Measurements from ENCODE around the gene CNGA2.

The CNGA2 gene

GRCh38 chrX:151702026-151702714 is 32.4 kb upstream of the CNGA2 start:
- Histone ChIP-seq H3K9ac (ENCODE audit: low read depth, low read length) (no peak overlapping the region), H3K36me3 (ENCODE audit: insufficient read depth, low read length) (no peaks in the 10 kb centered on the region; the same call in 1 of the 2 replicates), H3K4me1 (ENCODE audit: insufficient read depth, low read length) (no peaks in the 10 kb centered on the region), H3K9me3 (ENCODE audit: control insufficient read depth, insufficient read depth, low read length) (no peaks in the 10 kb centered on the region)

GRCh38 chrX:151702741-151703340 is 31.7 kb upstream of the CNGA2 start:
- Histone ChIP-seq H3K9me3 (ENCODE audit: control insufficient read depth, insufficient read depth, low read length) (no peaks in the 10 kb centered on the region), H3K9ac (ENCODE audit: low read depth, low read length) (no peak overlapping the region)

GRCh38 chrX:151703487-151703886 is 31.1 kb upstream of the CNGA2 start:
- Histone ChIP-seq H3K9me3 (ENCODE audit: control insufficient read depth, insufficient read depth, low read length) (no peaks in the 10 kb centered on the region), H3K4me1 (ENCODE audit: insufficient read depth, low read length) (no peaks in the 10 kb centered on the region), H3K36me3 (ENCODE audit: insufficient read depth, low read length) (no peaks in the 10 kb centered on the region; the same call in 1 of the 2 replicates), H3K9ac (ENCODE audit: low read depth, low read length) (no peak overlapping the region)

More at GRCh38 chrX:151702741-151703340, 31.7 kb upstream of the CNGA2 start:
- Histone ChIP-seq H3K36me3 (ENCODE audit: insufficient read depth, low read length) (no peaks in the 10 kb centered on the region; the same call in 1 of the 2 replicates), H3K4me1 (ENCODE audit: insufficient read depth, low read length) (no peaks in the 10 kb centered on the region)

- Histone ChIP-seq H3K36me3 (ENCODE audit: insufficient read depth, low read length) (no peaks in the 10 kb centered on the region; the same call in 1 of the 2 replicates), H3K4me1 (ENCODE audit: insufficient read depth, low read length) (no peaks in the 10 kb centered on the region), H3K9me3 (ENCODE audit: control insufficient read depth, insufficient read depth, low read length) (no peaks in the 10 kb centered on the region), H3K9ac (ENCODE audit: low read depth, low read length) (no peak overlapping the region)
These were observed 30.4 kb upstream of the CNGA2 start for GRCh38 chrX:151704041-151704663.

GRCh38 chrX:151708821-151709220 is 25.7 kb upstream of the CNGA2 start:
- Histone ChIP-seq H3K36me3 (ENCODE audit: insufficient read depth, low read length) (no peaks in the 10 kb centered on the region), H3K9ac (ENCODE audit: low read depth, low read length) (no peak overlapping the region), H3K4me1 (ENCODE audit: insufficient read depth, low read length) (peaks cover 15% of the 10 kb centered on the region), H3K9me3 (ENCODE audit: control insufficient read depth, insufficient read depth, low read length) (no peaks in the 10 kb centered on the region)

GRCh38 chrX:151710457-151710856 is 24.1 kb upstream of the CNGA2 start:
- Histone ChIP-seq H3K4me1 (ENCODE audit: insufficient read depth, low read length) (peaks cover 21% of the 10 kb centered on the region), H3K9me3 (ENCODE audit: control insufficient read depth, insufficient read depth, low read length) (no peaks in the 10 kb centered on the region), H3K36me3 (ENCODE audit: insufficient read depth, low read length) (no peaks in the 10 kb centered on the region), H3K9ac (ENCODE audit: low read depth, low read length) (no peak overlapping the region)

- Histone ChIP-seq H3K4me1 (ENCODE audit: insufficient read depth, low read length) (peaks cover 21% of the 10 kb centered on the region), H3K36me3 (ENCODE audit: insufficient read depth, low read length) (no peaks in the 10 kb centered on the region), H3K9ac (ENCODE audit: low read depth, low read length) (no peak overlapping the region), H3K9me3 (ENCODE audit: control insufficient read depth, insufficient read depth, low read length) (no peaks in the 10 kb centered on the region)
These were observed 23.4 kb upstream of the CNGA2 start for GRCh38 chrX:151711154-151711553.

- Histone ChIP-seq H3K36me3 (ENCODE audit: insufficient read depth, low read length) (no peaks in the 10 kb centered on the region), H3K9ac (ENCODE audit: low read depth, low read length) (no peak overlapping the region), H3K9me3 (ENCODE audit: control insufficient read depth, insufficient read depth, low read length) (no peaks in the 10 kb centered on the region), H3K4me1 (ENCODE audit: insufficient read depth, low read length) (peaks cover 21% of the 10 kb centered on the region)
These were observed 22.8 kb upstream of the CNGA2 start for GRCh38 chrX:151711787-151712186.

- H3K9me3 ChIP-seq (ENCODE audit: control insufficient read depth, insufficient read depth, low read length), result no peaks in the 10 kb centered on the region
- H3K4me1 ChIP-seq (ENCODE audit: insufficient read depth, low read length), result peaks cover 21% of the 10 kb centered on the region
- no peaks in the 10 kb centered on the region for H3K36me3 ChIP-seq (ENCODE audit: insufficient read depth, low read length)
- no peak overlapping the region for H3K9ac ChIP-seq (ENCODE audit: low read depth, low read length)
These were observed 22.3 kb upstream of the CNGA2 start for GRCh38 chrX:151712253-151712652.

- no peaks in the 10 kb centered on the region for H3K36me3 ChIP-seq (ENCODE audit: insufficient read depth, low read length)
- peaks cover 21% of the 10 kb centered on the region for H3K4me1 ChIP-seq (ENCODE audit: insufficient read depth, low read length)
- H3K9me3 ChIP-seq (ENCODE audit: control insufficient read depth, insufficient read depth, low read length), result no peaks in the 10 kb centered on the region
- no peak overlapping the region for H3K9ac ChIP-seq (ENCODE audit: low read depth, low read length)
These were observed 20.7 kb upstream of the CNGA2 start for GRCh38 chrX:151713849-151714248.

- Histone ChIP-seq H3K9me3 (ENCODE audit: control insufficient read depth, insufficient read depth, low read length) (no peaks in the 10 kb centered on the region), H3K36me3 (ENCODE audit: insufficient read depth, low read length) (no peaks in the 10 kb centered on the region), H3K4me1 (ENCODE audit: insufficient read depth, low read length) (peaks cover 21% of the 10 kb centered on the region), H3K9ac (ENCODE audit: low read depth, low read length) (no peak overlapping the region)
These were observed 20.2 kb upstream of the CNGA2 start for GRCh38 chrX:151714362-151714761.

- H3K9ac ChIP-seq (ENCODE audit: low read depth, low read length), result no peak within 1 kb of the TSS
These were observed 18.8 kb upstream of the CNGA2 start, which contains the start of gene FATE1 for GRCh38 chrX:151715752-151716151. TSS of gene FATE1 (plus strand) at chrX:151716035. CDS start at chrX:151716120, 85 bp downstream.

GRCh38 chrX:151722241-151722846 is 12.2 kb upstream of the CNGA2 start:
- H3K36me3 ChIP-seq (ENCODE audit: insufficient read depth, low read length), result no peaks in the 10 kb centered on the region
- H3K9ac ChIP-seq (ENCODE audit: low read depth, low read length), result no peak overlapping the region
- H3K4me1 ChIP-seq (ENCODE audit: insufficient read depth, low read length), result no peaks in the 10 kb centered on the region; the same call in 1 of the 2 replicates
- no peaks in the 10 kb centered on the region for H3K9me3 ChIP-seq (ENCODE audit: control insufficient read depth, insufficient read depth, low read length)

More at GRCh38 chrX:151715752-151716151, 18.8 kb upstream of the CNGA2 start, which contains the start of gene FATE1:
- H3K9me3 ChIP-seq (ENCODE audit: control insufficient read depth, insufficient read depth, low read length), result no peaks in the 10 kb centered on the region
- H3K4me1 ChIP-seq (ENCODE audit: insufficient read depth, low read length), result peaks cover 21% of the 10 kb centered on the region
- H3K36me3 ChIP-seq (ENCODE audit: insufficient read depth, low read length), result no peaks in the 10 kb centered on the region

GRCh38 chrX:151723156-151723760 is 11.3 kb upstream of the CNGA2 start:
- no peaks in the 10 kb centered on the region for H3K9me3 ChIP-seq (ENCODE audit: control insufficient read depth, insufficient read depth, low read length)
- no peaks in the 10 kb centered on the region for H3K36me3 ChIP-seq (ENCODE audit: insufficient read depth, low read length)
- no peaks in the 10 kb centered on the region; the same call in 1 of the 2 replicates for H3K4me1 ChIP-seq (ENCODE audit: insufficient read depth, low read length)
- no peak overlapping the region for H3K9ac ChIP-seq (ENCODE audit: low read depth, low read length)
